ENCODE measurements around the gene RPL29.

GRCh38 chr3:51974277-51974962 is 21.3 kb downstream of the RPL29 start:
- TF ChIP-seq EZH2 (IDR thresholded peaks at IDR 0.05) (no peak), POLR2AphosphoS5 (IDR thresholded peaks at IDR 0.05; ENCODE audit: borderline replicate concordance, low read depth, low read length) (no peak)
